Suprapubic skin (tissue), 4 donors: Measurements from ENCODE around the gene ANKRD44.

Source experiments
- CTCF ChIP-seq, 2 donors: fragments of 200-600 bp in 1 of 2; fragments of 450-650 bp in 1 of 2; sonication (generic) in 1 of 2; IDR thresholded peaks; one replicate each; pipeline ENCODE4 v1.5.1; 2016 to 2019; ENCODE audit warnings: antibody characterized with exemption in 2 of 2, mild to moderate bottlenecking in 1 of 2, moderate library complexity in 1 of 2
- EP300 ChIP-seq: sonication (generic); formaldehyde crosslinking; IDR thresholded peaks from one replicate; pipeline ENCODE4 v1.6.1; 2017; ENCODE audit warnings: antibody characterized with exemption
- POLR2A ChIP-seq, 2 donors: fragments of 450-650 bp; IDR thresholded peaks; one replicate each; pipeline ENCODE4 v1.6.1; 2017; ENCODE audit warnings: antibody characterized with exemption in 2 of 2, mild to moderate bottlenecking in 2 of 2, moderate library complexity in 2 of 2
- POLR2AphosphoS5 ChIP-seq, 3 donors: sonication (generic); formaldehyde crosslinking; IDR thresholded peaks; one replicate each; pipeline ENCODE4 v1.6.1; 2017; ENCODE audit warnings: antibody characterized with exemption in 3 of 3

DNA sequence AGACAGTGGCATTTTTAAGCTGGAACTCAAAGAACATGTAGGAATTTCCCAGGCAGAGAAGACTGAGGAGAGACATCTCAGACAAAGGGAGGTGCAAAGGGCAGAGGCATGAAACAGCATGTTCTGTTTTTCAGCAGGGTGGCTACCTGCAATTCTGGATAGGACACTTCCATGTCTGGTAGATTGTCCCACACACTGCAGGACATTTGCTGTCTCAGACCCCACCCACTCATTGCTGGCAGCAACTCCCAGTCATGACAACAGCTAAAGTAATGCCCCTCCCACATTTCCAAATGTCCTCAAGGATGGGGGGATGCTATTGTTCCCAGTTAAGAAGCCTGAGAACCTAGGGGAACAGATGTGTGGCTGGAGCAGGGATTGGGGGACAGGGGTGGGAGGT is 40.8 kb downstream of the ANKRD44 start:
- TF ChIP-seq EP300, result no peak
- TF ChIP-seq POLR2AphosphoS5 (IDR thresholded peaks at IDR 0.05), result no peak
- no peak for TF ChIP-seq CTCF (IDR thresholded peaks at IDR 0.05)
- TF ChIP-seq POLR2A (IDR thresholded peaks at IDR 0.05), result no peak
